MG63 (cell line): ENCODE data around the gene KCNE4. TPM values are rescaled to one million over a fixed set of nuclear protein-coding genes. Genes with fewer than 3 reads are reported as not detected.

ENCODE experiments used
- DNase-seq: peaks from one replicate; pipeline ENCODE4 v3.0.0-alpha.2; 2020
- H3K27me3 ChIP-seq: fragments of 250-450 bp; sonication (Bioruptor Pico); 2 replicates; pipeline ENCODE4 v1.5.1; 2020; ENCODE audit warnings: mild to moderate bottlenecking, moderate library complexity
- H3K36me3 ChIP-seq: fragments of 250-450 bp; sonication (Bioruptor Pico); 2 replicates; pipeline ENCODE4 v1.5.1; 2020; ENCODE audit warnings: mild to moderate bottlenecking, moderate library complexity
- H3K4me3 ChIP-seq: fragments of 250-450 bp; sonication (Bioruptor Pico); 2 replicates; pipeline ENCODE4 v1.5.1; 2020; ENCODE audit warnings: mild to moderate bottlenecking, moderate library complexity
- H3K9me3 ChIP-seq: fragments of 250-450 bp; sonication (Bioruptor Pico); 2 replicates; pipeline ENCODE4 v1.5.1; 2020; ENCODE audit warnings: mild to moderate bottlenecking, moderate library complexity
- total RNA-seq: library from RNA; depleted of rRNA; stranded (reverse); fragments of >200 nt; shearing (Covaris generic); gene quantifications from 2 replicates; pipeline ENCODE4 v1.2.3, GENCODE V29; 2014; ENCODE audit warnings: low replicate concordance

The KCNE4 gene
- total RNA-seq, 1 experiment from 2014 or later: 0.69 TPM

DNA sequence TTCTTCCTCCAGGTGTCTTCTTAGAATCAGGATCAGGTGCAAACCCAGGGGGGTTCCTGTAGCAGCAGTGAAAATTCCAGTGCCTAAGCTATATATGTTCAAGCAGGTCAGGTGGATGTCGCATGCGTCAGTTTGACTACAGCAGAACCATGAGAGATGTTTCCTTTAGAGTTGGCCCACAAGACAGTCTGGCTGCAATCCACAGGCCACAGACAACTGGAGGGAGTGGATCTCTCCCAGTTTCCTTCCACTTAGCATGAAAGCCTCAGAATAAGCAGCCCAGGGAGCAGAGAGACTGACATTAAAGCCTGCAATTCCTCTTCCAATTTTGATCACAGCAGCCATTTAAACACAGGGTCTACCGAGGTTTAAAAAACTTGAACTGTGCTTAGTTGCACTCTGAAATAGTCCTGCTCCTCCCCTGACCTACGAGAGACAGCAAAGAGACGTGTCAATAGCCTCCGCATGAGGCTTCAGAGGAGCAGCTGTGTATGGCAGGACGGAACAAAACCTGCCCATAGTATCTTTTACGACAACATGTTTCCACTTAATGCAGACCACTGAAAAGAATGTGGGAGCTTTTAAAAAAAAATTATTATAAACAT, 988 bp upstream of the KCNE4 start:
- DNase-seq: peak; percentile 4
- no peaks in the 10 kb centered on the region for H3K27me3 ChIP-seq
- no peak overlapping the region for H3K4me3 ChIP-seq
- no peaks in the 10 kb centered on the region for H3K36me3 ChIP-seq
- H3K9me3 ChIP-seq: no peaks in the 10 kb centered on the region

GRCh38 chr2:223052548-223053483, 826 bp downstream of the KCNE4 start:
- H3K27me3 ChIP-seq: no peaks in the 10 kb centered on the region
- H3K9me3 ChIP-seq: no peaks in the 10 kb centered on the region
- DNase-seq: peak; percentile 12
- H3K4me3 ChIP-seq: peak overlapping the region; percentile 47
- no peaks in the 10 kb centered on the region for H3K36me3 ChIP-seq

DNA sequence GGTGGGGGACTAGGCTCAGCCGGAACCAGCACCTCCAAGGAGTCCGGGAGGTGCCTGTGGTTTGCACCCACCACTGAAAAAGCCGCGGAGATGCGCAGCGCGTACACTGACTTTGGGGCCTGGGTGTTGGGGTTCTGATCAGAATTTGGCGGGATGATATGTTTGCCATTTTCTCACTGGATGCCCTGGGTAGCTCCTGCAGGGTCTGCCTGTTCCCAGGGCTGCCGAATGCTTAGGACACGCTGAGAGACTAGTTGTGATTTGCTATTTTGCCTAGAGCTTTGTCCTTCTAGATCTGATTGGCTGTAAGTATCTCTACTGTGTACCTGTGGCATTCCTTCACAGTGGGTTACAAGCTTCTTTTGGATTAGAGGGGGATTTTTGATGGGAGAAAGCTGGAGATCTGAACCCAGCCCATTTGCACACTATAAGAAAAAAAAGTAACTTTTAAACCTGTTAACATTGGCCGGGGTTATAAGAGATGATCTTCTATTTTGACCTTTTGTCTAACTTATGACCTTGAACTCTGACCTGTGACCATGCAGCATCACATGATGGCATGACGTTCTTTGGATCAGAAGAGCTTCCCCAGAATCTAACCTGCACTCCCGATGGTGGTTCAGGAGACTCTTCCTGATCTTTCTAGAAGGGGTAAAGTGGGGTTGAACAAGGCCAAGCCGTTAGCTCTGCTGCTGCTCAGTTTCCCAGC, 1.6 kb downstream of the KCNE4 start:
- Histone ChIP-seq H3K36me3 (no peaks in the 10 kb centered on the region), H3K9me3 (no peaks in the 10 kb centered on the region), H3K27me3 (no peaks in the 10 kb centered on the region), H3K4me3 (peak overlapping the region; percentile 47)
- DNase-seq: no peak

GRCh38 chr2:223054193-223054781, 2.3 kb downstream of the KCNE4 start:
- no peaks in the 10 kb centered on the region for H3K27me3 ChIP-seq
- no peak for DNase-seq
- no peaks in the 10 kb centered on the region for H3K9me3 ChIP-seq
- no peak overlapping the region for H3K4me3 ChIP-seq
- no peaks in the 10 kb centered on the region for H3K36me3 ChIP-seq

DNA sequence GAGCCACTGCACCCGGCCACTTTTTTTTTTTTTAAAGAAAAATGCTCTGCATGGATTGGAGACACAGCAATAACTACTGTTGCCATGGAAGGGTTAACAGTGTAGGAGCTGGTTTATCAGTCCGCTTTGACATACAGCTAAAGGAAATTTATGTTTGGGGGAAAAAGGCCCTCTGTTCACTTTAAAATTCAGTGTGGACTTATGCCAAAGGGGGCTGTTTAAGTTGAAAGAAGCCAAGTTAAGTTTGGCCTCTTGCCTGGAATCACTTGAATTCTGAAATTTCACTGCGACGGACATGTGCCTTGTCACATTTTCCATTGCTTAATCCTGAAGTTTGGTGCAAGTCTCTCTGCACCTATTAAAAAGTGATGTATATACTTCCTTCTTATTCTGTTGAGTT, 3.1 kb downstream of the KCNE4 start:
- no peak for DNase-seq
- H3K4me3 ChIP-seq: no peak overlapping the region

DNA sequence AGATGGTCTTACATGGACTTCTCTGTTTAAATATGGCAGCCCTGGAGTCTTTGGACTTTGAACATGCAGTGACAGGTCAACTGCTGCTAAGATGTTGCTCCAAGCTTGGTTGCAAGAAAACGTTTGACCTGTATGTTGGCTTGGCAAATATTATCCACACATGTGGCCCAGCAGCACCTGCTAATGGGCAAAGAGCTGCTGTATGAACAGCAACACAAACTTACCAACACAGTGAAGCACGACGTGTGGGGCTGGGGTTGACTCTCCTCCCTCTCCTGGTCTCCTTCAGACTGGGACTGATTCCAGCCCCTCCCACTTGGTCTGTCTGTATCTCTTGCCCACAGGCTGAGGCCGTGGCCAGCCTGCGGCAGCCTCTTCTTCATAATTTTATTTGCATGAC, 3.8 kb downstream of the KCNE4 start:
- no peaks in the 10 kb centered on the region for H3K27me3 ChIP-seq
- DNase-seq: no peak
- no peak overlapping the region for H3K4me3 ChIP-seq
- H3K36me3 ChIP-seq: no peaks in the 10 kb centered on the region
- no peaks in the 10 kb centered on the region for H3K9me3 ChIP-seq

More for the DNA sequence above, 3.1 kb downstream of the KCNE4 start:
- H3K9me3 ChIP-seq: no peaks in the 10 kb centered on the region
- H3K36me3 ChIP-seq: no peaks in the 10 kb centered on the region
- H3K27me3 ChIP-seq: no peaks in the 10 kb centered on the region

DNA sequence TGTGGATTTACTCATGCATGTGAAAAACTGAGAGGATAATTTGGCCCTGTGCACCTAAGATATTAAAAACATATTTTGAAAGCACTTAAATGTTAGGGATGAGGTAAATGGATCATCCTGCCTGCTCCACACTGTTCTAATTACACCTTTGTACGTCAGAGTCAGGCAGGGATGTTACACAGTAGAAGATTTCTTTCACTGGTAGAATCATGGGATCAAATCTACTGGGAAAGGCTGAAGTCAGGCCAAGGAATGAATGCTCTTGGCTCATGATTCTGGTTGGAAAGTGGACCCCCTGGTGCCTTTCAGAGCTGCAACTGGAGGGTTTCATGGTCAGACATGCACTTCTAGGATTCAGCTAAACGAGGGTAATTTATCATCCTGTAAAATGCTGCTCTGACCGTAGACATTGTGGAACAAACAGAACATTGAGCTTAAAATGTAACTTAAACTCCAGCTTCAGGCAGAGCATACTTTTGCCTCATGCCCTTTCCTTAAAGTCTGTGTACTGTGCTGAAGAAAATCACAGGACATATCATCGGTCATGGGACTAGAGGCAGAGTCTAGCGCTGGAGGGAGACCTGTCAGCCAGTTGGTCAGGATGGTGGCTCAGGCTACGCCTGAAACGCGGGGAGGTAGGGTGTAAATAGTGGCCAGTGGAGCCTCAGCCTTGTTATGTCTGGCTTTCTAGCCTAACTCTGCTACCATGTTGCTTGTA, 4.9 kb downstream of the KCNE4 start:
- DNase-seq: no peak
- H3K4me3 ChIP-seq: no peak overlapping the region
- H3K36me3 ChIP-seq: no peaks in the 10 kb centered on the region
- H3K27me3 ChIP-seq: no peaks in the 10 kb centered on the region
- H3K9me3 ChIP-seq: no peaks in the 10 kb centered on the region

GRCh38 chr2:223057569-223057968, 5.6 kb downstream of the KCNE4 start:
- Histone ChIP-seq H3K9me3 (no peaks in the 10 kb centered on the region), H3K36me3 (no peaks in the 10 kb centered on the region), H3K4me3 (no peak overlapping the region), H3K27me3 (no peaks in the 10 kb centered on the region)
- no peak for DNase-seq

GRCh38 chr2:223058952-223059716, 7.1 kb downstream of the KCNE4 start:
- H3K27me3 ChIP-seq: no peaks in the 10 kb centered on the region
- peak; percentile 10 for DNase-seq
- no peak overlapping the region for H3K4me3 ChIP-seq
- no peaks in the 10 kb centered on the region for H3K9me3 ChIP-seq
- H3K36me3 ChIP-seq: no peaks in the 10 kb centered on the region

GRCh38 chr2:223060201-223060825, 8.3 kb downstream of the KCNE4 start:
- Histone ChIP-seq H3K27me3 (no peaks in the 10 kb centered on the region), H3K9me3 (no peaks in the 10 kb centered on the region), H3K36me3 (no peaks in the 10 kb centered on the region), H3K4me3 (no peak overlapping the region)
- no peak for DNase-seq

DNA sequence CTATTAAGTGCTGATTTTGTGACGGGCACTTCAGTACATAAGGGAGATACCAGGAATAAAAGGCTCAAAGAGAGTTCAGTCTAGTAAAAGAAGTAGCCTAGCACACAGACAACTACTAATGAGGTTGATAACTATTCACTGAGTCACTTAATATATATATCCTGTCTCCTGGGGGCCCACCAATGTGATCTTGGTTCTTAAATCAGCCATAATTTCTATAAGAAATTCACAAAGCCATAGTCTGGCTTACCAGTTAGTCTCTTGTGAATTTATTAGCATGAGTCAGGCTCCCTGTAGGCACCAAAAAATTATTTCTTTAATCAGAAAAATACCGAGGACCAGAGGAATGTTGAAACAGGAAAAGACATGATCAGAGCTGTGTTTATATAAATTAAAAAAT, 10.4 kb downstream of the KCNE4 start:
- no peak overlapping the region for H3K4me3 ChIP-seq
- DNase-seq: no peak
- no peaks in the 10 kb centered on the region for H3K9me3 ChIP-seq
- H3K36me3 ChIP-seq: no peaks in the 10 kb centered on the region
- H3K27me3 ChIP-seq: no peaks in the 10 kb centered on the region

GRCh38 chr2:223065107-223065506, 13.1 kb downstream of the KCNE4 start:
- Histone ChIP-seq H3K27me3 (no peaks in the 10 kb centered on the region), H3K4me3 (no peak overlapping the region), H3K9me3 (no peaks in the 10 kb centered on the region), H3K36me3 (no peaks in the 10 kb centered on the region)
- DNase-seq: no peak

DNA sequence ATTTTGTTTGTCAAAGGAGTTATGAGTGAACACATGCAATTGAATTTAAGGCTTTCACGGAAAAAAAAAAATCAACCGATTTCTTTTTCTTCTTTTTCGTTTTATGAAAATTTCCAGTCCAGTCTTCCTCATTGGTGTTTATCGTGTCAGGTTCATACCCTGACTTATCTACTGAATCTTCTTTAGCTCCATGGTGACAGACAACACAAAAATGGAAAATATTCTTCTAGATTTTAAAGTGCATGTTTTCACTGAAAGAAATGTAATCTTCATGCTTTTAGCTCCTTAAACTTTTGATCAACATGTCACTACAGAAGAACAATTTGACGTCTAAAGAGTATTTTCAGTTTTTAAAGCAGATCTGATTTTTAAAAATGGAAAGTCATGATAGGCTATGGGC, 14.7 kb downstream of the KCNE4 start:
- Histone ChIP-seq H3K9me3 (no peaks in the 10 kb centered on the region), H3K4me3 (no peak overlapping the region), H3K36me3 (no peaks in the 10 kb centered on the region), H3K27me3 (no peaks in the 10 kb centered on the region)
- no peak for DNase-seq

DNA sequence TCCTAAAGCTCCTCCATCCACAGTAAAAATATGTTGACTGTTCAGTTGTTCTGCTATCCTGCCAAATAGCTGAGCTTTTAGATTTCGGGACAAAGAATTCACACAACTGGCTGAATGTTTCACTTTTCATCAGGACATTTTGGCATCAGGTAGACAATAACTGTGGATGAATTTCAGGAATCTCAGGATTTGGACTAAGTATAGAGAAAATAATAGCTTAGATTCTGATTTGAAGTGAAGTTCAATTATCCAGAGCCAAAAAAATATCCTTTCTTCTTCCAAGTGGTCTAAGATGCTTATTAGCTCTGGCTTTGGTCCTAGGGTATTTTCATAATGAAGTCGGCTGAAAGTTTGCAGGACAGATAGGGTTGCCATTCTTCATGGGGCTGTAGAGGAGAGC, 16.1 kb downstream of the KCNE4 start:
- H3K27me3 ChIP-seq: no peaks in the 10 kb centered on the region
- DNase-seq: no peak
- no peaks in the 10 kb centered on the region for H3K36me3 ChIP-seq
- H3K4me3 ChIP-seq: no peak overlapping the region
- no peaks in the 10 kb centered on the region for H3K9me3 ChIP-seq

GRCh38 chr2:223069465-223069864, 17.5 kb downstream of the KCNE4 start:
- Histone ChIP-seq H3K9me3 (no peaks in the 10 kb centered on the region), H3K36me3 (no peaks in the 10 kb centered on the region), H3K4me3 (no peak overlapping the region), H3K27me3 (no peaks in the 10 kb centered on the region)
- no peak for DNase-seq
